Posterior cingulate gyrus (tissue), 11 donors: ENCODE data around the gene CNPY4.
A peak's percentile ranks its signal among the peaks of the same experiment; 100 is the strongest.

Experiments used
- DNase-seq, 10 donors: peaks; one replicate each; pipeline versions ENCODE4 v3.0.0 to v3.0.0-alpha.2; 2020 to 2021; ENCODE audit warnings: mixed read lengths in 3 of 10
- intact Hi-C: fragments of 100-400 bp; cut with DNase I; formaldehyde crosslinking; loops from one replicate; pipeline ENCODE4 v1.15.1; 2023

CNPY4 gene

DNA sequence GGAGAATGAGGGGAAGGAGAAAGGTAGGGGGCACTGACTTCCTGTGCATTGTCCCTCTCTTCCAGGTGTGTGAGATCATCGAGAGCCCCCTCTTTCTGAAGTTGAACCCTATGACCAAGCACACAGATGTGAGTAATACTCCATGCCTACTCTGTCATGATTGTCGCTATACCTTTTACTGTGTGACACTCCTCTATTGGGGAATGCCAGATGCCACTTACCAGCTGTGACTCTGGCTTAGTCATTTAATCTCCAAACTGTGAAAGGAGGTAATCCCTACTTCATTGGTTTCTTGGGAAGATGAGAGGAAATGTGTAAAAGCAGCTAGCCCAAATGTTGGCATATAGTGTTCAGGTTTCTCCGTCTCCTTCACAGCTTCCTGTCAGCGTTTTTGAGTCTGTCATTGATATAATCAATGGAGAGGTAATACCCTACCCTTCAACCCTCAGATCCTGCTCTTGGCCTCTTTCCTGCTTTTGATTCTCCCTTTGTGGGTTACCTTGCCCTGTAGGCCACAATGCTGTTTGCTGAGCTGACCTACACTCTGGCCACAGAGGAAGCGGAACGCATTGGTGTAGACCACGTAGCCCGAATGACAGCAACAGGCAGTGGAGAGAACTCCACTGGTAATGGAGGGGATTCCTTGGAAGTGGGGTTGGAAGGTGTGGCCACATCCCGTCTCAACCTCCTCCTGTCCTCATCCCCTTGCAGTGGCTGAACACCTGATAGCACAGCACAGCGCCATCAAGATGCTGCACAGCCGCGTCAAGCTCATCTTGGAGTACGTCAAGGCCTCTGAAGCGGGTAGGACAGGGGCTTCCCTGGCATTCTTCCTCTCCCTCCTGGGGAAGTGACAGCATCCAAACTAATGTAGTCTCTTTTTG, 28.7 kb upstream of the CNPY4 start:
- intact Hi-C loops = no loop called here
- peak in 1 of 10 donors; percentile 44 for DNase-seq

DNA sequence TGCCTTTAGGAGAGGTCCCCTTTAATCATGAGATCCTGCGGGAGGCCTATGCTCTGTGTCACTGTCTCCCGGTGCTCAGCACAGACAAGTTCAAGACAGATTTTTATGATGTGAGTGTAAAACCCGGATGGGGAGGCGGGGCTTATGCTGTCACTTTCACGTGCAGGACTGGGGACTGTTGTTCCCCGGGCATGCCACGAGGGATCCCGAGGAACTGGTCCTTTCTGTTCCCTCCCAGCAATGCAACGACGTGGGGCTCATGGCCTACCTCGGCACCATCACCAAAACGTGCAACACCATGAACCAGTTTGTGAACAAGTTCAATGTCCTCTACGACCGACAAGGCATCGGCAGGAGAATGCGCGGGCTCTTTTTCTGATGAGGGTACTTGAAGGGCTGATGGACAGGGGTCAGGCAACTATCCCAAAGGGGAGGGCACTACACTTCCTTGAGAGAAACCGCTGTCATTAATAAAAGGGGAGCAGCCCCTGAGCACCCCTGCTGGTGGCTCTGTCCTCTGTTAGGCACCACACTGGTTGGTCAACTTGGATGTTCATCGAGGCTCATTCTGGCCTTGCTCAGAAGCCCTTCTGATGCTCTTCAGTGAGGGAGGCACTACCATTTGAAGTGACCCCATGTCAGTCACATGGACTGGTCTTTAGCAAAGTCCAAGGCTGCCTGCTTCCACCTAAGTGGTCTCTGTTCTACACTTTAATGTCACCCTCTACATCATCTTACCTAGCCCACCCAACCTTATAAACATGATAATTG, 27.8 kb upstream of the CNPY4 start:
- intact Hi-C loops = no loop called here
- peak in 1 of 10 donors; percentile 74 for DNase-seq

DNA sequence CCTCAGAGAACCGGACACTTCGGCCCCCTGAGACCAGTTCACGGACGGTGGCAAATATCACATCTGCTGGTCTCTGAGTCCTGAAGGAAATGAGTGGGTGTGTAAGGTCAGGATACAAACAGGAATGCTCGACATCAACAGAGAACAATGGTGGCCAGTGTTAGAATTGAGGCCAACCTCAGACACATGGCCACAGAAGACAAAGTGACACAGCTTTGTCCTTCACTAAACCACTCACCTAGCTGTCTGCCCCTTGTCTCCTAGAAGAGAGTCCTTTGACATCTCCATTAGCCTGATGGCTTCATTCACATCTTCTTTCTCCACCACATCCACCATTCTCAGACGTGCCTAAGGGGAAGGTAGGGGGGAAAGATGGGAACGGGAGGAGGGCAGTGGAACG, 26.4 kb upstream of the CNPY4 start:
- intact Hi-C loops = no loop called here
- no peak for DNase-seq

DNA sequence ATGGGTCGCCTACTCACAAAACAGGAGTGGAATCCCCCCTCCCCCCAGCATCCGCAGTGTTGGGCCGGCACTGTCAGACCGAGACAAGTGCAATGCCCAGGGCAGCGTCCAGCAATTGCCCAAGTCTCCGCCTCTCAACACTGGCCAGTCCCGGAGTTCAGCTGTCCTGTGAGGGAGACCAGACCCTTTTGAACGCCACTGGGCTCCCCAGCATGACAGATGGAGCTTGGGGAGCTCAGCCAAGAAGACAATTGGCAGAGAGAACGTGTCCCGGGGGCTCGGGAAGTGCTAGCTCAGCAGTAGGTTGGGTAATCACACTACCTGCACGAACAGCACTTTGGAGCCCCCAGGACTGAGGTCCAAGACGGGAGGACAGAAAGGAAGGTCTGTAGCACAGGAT, 25.9 kb upstream of the CNPY4 start:
- intact Hi-C loops = no loop called here
- peak in 1 of 10 donors; percentile 41 for DNase-seq

DNA sequence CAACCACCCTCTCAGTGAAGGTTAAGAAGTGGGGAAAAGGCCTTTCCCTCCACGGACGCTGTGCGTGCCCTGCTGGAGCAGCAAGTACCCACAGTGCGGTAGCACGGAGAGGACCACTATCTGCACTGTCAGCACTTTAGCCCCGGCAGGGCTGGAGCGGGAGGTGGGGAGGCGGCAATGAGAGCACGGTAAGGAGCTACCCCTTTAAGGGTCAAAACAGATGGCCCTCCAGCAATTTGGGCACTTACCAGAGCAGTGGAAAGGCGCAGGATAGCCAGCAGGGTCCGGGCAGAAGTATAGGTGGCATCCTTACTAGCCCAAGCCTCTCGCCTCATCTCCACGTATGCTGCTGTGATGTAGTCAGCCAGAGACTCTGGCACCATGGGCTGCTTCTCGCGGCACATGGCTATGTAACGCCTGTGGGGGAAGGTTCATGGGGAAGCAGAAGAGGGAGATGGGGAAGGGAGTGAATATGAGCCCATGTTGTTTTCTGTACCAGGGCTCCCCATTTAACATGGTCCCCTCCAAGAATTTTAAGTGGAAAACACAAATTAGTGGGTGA, 25.4 kb upstream of the CNPY4 start:
- peak in 1 of 10 donors; percentile 59 for DNase-seq
- intact Hi-C loops = no loop called here

DNA sequence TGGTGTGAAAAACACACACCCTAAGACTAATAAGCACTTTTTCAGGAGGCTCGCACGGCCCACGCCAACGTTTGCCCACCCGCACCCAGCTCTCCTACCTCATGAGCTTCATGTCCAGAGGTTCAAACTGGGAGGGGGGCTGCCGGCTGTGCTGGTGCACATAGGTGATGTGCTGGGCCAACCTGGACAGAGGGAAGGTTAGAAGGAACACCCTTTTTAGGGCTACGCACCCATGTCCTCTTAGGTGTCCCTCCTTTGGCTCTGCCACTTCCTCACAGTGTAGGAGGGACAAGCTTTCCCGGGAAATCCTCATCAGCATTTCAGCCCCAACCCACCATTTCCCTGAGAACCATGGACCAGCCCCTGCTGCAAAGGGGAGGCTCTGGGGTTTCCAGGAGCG, 24.1 kb upstream of the CNPY4 start:
- peak in 1 of 10 donors; percentile 74 for DNase-seq
- intact Hi-C loops = no loop called here

DNA sequence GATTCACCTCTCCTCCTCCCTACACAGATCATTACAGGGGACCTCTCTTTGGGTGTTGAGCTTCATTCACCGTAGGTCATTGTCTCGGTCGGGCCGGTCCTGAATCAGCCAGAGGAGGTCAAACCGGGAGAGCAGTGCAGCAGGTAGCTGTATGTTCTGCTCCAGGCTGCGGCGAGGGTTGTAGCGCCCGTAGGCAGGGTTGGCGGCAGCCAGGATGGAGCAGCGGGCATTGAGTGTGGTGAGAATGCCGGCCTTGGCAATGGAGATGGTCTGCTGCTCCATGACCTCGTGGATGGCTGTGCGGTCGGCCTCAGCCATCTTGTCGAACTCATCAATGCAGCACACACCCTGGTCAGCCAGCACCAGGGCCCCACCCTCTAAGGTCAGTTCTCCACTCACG, 23.7 kb upstream of the CNPY4 start:
- intact Hi-C loops = no loop called here
- DNase-seq = peak in 1 of 10 donors; percentile 72

DNA sequence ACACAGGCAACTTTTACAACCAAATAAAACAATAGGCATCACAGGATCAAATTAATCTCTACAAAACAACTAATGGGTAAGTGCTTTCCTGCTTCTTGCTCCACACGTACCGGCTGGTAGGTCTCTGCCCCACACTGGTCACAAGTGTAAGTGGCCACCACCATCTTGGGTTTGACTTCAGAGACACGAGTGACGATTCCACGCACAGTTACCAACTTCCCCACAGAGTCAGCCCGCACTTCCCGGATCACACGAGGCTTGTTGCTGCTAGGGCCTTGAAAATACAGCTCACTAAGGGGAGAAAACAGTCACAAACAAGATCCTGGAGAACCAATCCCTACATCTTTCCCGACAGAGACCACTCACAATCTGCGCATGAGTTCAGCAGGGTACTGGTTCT, 20.5 kb upstream of the CNPY4 start:
- DNase-seq = no peak
- intact Hi-C loops = no loop called here

DNA sequence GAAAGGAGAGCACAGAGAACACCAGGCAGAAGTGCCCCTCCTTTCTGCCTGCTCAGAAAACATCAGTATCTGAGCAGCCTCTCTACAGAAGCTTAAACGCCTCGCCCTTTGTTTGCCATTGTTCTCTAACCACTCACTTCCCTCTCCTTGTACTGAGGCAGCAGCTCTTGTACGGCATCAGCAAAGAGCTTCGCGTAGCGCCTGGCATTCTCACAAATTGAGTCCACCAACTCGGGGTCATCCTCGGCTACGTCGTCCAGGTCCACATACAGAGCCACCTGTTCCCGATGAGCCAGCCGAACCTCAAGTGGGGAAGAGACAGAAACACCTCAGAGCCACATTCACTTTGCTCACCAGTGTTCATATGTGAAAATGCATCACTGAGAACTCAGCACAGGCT, 20.0 kb upstream of the CNPY4 start:
- intact Hi-C loops = no loop called here
- DNase-seq = no peak

DNA sequence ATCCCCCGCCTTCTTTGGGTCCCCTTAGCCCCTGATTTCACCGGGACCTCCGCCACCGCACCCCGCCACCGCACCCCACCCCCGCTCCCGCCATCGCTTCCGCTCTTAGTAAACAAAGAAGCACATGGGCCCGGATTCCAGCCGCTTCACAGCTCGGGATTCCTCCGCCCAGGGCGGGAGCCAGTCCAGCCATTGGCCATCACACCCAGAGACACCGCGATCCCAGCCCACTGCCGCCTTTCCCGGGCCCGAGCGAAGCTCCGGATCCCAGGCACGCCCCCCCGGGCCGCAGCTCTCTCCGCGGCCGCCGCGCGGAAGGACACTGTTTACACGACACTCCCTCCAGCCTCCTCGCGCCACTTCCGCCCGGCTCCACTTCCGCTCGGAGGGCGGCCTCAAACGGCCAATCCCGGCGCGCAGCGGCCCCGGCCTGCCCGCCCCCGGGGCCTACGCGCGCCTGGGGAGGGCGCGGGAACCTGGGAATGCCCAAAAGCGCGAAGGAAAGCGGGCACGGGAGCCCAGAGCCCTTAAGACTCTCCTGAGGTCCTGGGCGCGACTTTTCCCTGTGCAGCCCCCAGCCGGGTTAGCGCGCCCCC, 18.9 kb upstream of the CNPY4 start:
- intact Hi-C loops = loop anchor here (1.0 to 2.0 kb wide), 3 partner anchors 11 to 26 kb away; partner anchors contain the start of genes CNPY4, MBLAC1 and TAF6
- DNase-seq = peak; percentile 79 to 98 (median 88)

DNA sequence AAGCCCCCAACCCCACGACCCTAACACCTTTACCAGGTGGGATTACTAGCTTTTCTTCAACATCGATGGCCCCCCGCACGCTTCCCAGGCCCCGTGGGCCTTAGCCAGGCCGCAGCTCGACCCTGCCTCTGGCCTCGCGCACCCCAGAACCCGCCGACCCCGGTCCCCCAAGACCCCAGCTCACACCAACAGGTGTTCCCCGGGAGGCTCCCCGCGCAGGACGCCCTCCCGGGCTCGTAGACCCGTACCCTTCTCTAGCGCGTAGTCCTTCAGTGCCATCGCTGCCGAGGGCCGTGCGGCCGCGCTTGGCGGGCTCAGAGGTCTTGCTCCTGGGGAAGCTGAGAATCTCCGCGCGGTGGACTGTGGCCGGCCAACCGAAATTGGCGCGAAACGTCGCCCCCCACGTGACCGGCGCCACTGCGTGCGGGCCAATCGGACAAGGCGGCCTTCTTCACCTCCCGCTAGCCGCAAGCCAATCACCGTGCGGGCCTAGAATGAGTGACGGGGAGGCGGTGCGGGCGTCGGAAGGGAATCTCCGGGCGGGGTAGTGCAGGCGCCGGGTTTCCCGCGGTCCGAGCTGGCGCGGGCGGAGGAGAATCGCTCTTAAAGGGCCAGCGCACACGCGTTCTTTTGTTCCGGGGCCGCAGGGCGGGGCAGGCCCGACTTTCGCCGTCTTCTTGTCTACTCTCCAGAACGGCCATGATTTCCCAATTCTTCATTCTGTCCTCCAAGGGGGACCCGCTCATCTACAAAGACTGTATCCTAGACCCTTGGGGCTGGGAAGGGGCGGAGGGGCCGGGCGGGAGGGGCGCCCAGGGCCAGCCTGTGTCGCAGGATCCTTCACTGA, 18.2 kb upstream of the CNPY4 start, which contains the start of the genes AP4M1 and MCM7:
AP4M1 (plus strand) TSS at position 628 of the 847 bp plus-strand sequence; CDS start at position 700, 72 bp downstream.
MCM7 (minus strand) TSS at position 382 of the 847 bp plus-strand sequence; CDS start at position 279, 103 bp downstream.
- intact Hi-C loops = loop anchor here (1.0 to 2.0 kb wide), 2 partner anchors 18 to 26 kb away; partner anchors contain the start of genes CNPY4, MBLAC1 and TAF6
- DNase-seq = peak; percentile 99 to 100 (median 100)

DNA sequence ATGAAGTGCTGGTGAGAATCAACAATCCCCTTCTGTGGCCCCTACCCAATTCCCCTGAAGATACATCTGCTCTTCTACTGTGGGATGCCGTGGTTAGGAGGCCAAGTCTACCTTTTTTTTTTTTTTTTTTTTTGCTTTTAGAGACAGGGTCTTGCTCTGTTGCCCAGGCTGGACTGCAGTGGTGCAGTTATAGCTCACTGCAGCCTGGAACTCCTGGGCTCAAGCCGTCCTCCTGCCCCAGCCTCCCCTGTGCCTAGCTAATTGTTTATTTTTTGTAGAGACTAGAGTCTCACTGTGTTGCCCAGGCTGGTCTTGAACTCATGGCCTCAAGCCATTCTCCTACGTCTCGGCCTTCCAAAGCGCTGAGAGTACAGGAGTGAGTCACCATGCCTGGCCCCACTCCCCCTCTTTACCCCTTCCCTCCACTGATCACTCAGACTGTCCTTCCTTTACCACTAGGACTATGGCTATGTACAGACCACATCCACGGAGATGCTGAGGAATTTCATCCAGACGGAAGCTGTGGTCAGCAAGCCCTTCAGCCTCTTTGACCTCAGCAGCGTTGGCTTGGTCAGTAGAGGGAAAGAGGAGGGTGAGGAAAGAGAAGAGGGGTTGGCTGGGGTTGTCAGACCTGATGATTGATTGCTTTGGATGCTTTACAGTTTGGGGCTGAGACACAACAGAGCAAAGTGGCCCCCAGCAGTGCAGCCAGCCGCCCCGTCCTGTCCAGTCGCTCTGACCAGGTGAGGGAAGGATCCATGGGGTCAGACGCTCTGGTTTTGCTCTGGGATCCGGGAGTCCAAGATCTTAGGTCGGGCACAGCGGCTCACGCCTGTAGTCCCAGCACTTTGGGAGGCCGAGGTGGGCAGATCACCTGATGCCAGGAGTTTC, 16.2 kb upstream of the CNPY4 start:
- peak in 2 of 10 donors; percentile 41 to 69 for DNase-seq
- intact Hi-C loops = no loop called here

DNA sequence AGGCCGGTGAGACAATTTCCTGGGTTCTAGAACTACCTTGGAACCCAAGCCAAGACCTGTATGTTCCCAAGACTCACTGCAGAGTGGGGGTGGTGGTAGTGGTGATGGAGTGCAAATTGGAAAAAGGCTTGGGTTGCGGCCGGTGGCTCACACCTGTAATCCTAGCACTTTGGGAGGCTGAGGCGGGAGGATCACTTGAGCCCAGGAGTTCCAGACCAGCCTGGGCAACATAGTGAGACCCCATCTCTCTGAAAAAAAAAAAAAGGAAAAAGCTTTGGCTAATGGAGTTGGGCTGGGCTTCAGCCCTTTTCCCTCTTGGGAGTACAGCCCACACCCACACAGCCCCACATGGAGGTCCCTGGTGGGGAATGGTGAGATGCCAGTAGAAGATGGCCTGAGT, 13.9 kb upstream of the CNPY4 start:
- intact Hi-C loops = no loop called here

DNA sequence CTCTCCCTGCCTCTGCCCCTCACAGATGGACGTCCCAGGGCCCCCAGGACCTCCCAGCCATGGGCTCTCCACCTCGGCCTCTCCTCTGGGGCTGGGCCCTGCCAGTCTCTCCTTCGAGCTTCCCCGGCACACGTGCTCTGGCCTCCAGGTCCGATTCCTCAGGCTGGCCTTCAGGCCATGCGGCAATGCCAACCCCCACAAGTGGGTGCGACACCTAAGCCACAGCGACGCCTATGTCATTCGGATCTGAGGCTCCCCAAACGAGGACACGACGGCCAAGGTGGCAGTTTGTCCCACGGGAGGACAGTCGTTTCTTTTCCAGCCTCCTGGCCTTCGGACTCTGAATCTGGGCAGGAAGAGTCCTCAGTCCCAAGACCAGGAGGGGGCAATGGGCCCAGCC, 12.8 kb upstream of the CNPY4 start:
- DNase-seq = peak in 2 of 10 donors; percentile 44 to 58
- intact Hi-C loops = no loop called here

More for the DNA sequence above, 13.9 kb upstream of the CNPY4 start:
- peak in 2 of 10 donors; percentile 25 to 29 for DNase-seq

DNA sequence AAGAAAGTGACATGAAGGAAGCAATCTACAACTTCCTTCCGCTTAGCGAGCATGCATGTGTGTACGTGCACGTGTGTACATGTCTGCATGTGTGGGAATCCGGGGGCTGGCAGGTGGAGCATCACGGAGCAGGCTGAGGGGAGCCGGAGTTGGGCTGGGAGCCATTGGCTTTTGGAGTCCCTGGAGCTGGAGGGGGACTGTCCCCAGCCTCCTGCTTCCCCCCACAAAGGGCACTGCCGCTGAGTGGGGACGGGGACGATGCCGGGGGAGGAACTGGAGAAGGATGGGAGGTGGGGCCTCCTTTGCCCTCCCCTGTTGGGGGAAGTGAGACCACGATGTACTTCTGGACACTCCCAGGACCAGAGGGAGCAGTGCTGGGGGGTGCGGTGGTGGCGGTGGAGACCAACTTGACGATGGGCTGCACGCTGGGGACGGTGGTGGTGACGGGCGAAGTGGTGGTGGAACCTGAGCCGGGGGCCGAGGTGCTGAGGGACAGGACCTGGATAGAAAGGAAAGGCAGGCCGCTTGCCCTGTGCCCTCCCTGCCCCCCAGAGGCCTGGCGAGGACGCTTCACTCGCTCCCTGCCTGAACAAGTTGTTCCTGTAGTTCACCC, 12.2 kb upstream of the CNPY4 start:
- peak in 1 of 10 donors; percentile 62 for DNase-seq
- intact Hi-C loops = no loop called here

DNA sequence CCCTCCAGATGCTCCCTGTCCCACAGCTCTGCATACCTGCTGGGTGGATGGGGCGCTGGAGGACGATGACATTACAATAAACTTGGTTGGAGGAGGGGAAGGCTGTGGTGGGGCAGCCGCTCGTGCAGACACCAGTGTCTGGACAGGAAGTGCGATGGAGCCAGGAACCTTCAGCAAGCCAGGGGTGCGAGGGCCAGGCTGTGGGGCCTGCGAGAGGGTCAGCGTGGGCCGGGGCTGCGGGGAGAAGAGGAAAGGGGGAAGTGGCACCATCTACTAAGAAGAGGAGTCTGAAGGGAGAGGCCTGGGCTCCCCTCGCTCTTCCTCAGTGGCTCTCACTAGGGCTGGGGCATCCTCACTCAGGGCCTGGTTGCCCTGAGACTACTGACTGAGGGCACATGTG, 11.5 kb upstream of the CNPY4 start:
- DNase-seq = peak in 1 of 10 donors; percentile 37
- intact Hi-C loops = no loop called here

DNA sequence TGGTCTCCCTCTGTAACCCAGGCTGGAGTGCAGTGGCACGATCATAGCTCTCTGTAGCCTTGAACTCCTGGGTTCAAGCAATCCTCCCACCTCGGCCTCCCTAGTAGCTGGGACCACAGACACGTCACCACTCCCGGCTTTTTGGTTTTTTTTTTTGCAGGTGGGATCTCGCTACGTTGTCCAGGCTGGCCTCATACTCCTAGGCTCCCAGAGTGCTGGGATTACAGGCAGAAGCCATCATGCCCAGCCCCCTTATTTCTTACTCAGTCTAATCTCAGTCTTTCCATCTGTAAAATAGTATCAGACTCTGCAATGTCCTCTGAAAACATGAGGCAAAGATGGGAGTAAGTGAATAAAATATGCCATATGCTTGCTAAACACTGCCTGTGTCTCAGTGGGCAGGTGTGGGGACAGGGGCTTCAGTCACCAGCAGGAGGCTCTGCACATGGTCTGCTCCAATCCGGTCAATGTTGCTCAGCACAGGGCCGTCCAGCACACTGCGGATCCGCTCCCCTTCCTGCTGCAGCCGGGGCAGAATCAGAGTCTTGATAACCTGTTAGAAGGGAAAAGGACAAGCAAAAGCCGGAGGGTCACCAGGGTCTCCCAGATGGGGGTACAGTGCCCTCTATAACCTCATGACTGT, 9.8 kb upstream of the CNPY4 start:
- intact Hi-C loops = no loop called here
- DNase-seq = peak in 2 of 10 donors; percentile 35 to 54
